NCI-H1694 (cell line): ENCODE data around the gene EDDM3A.

Experiments
- DNase-seq: peaks from one replicate; lab custom pipeline; 2025; lab: John Stamatoyannopoulos, UW

Gene EDDM3A

GRCh38 chr14:20789230-20789813 is 43.6 kb downstream of the EDDM3A start:
- no peak for DNase-seq

DNA sequence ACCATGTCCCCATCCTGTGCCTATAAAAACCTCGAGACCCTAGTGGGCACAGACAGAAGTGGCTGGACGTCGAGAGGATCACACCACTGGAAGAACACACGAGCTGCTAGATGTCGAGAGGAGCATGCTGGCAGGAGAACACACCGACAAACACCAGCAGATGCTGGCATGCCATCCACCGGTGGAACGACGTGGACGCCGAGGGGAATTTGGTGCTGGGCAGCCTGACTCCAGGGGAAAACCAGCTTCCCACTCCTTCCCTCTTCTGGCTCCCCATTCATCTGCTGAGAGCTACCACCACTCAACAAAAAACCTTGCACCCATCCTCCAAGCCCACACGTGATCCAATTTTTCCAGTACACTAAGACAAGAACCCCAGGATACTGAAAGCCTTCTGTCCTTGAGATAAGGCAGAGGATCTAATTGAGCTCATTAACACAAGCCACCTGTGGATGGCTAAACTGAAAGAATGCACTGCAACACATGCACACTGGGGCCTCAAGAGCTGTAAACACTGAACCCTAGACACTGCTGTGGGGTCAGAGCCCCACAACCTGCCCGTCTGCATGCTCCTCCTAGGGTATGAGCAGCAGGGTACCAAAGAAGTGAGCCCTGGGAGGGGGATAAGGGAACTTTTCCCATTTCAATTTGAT is 44.9 kb downstream of the EDDM3A start:
- no peak for DNase-seq

GRCh38 chr14:20791187-20791586 is 45.5 kb downstream of the EDDM3A start:
- DNase-seq, result no peak

- no peak for DNase-seq
Measured at GRCh38 chr14:20791597-20791996, 45.9 kb downstream of the EDDM3A start.

DNA sequence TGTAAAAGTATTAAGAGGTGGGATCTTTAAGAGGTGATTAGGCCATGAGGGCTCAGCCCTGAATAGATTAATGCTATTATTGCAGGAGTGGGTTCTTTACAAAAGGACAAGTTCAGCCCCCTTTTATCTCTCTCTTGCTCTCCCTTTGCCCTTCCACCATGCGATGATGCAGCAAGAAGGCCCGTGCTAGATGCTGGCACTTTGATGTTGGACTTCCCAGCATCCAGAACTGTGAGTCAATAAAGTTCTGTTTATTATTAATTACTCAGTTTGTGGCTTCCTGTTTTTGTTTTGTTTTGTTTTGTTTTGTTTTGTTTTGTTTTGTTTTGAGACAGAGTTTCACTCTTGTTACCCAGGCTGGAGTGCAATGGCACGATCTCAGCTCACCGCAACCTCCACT is 46.9 kb downstream of the EDDM3A start:
- no peak for DNase-seq

DNA sequence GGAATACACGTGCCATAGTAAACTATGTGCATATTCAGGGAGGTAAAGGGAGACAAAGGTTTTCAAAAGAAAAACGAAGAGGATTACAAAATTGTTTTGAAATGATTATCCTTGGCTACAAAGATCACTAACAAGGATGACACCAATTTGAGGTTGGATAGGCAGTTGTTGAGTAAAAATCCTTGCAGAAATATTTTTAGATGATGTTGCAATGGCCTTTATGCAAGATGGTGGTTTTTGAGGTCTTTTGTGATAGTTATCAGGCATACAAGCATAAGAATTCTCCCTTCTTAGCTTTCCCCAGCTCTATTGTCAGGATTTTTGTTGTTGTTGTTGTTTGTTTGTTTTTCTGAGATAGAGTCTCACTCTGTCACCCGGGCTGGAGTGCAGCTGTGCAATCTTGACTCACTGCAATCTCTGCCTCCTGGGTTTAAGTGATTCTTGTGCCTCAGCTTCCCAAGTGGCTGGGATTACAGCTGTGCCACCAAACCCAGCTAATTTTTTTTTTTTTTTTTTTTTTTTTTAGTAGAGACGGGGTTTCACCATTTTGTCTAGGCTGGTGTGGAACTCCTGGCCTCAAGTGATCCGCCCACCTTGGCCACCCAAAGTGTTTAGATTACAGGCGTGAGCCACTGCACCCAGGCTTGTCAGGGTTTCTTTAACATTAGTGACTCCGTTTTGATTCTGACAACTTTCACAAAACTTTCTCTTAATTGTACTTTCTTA is 49.1 kb downstream of the EDDM3A start:
- no peak for DNase-seq

DNA sequence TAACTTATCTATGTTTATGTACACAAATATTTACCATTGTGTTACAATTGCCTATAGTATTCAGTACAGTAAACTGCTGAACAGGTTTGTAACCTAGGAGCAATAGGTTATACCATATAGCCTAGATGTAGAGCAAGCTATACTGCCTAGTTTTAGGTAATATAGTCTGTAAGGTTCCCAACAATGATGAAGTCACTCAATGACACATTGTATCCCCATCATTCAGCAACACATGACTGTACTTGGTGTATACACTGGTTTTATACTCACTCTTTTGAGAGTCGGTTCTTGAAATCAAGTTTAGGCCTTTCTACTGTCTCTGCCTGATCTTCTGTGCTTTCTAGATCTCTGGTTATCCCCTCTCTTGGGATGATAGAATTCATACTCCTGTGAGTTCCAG is 51.5 kb downstream of the EDDM3A start:
- DNase-seq, result no peak
